Left forelimb (tissue), 1 donor: ENCODE measurements around the gene SPEG.

Experiments used
- DNase-seq: peaks from one replicate; pipeline ENCODE4 v3.0.0-alpha.2; 2018; ENCODE audit warnings: low spot score

SPEG gene

GRCh38 chr2:219533930-219534661, 99.5 kb downstream of the SPEG start:
- DNase-seq = no peak

- no peak for DNase-seq
Measured at GRCh38 chr2:219536425-219536824, 101.8 kb downstream of the SPEG start.

- no peak for DNase-seq
Measured at GRCh38 chr2:219536967-219537366, 102.3 kb downstream of the SPEG start.

GRCh38 chr2:219537657-219538488, 103.2 kb downstream of the SPEG start:
- no peak for DNase-seq

GRCh38 chr2:219538504-219538951, 103.9 kb downstream of the SPEG start:
- DNase-seq = no peak

- no peak for DNase-seq
Measured at GRCh38 chr2:219538956-219539788, 104.5 kb downstream of the SPEG start.

- no peak for DNase-seq
Measured at GRCh38 chr2:219539926-219540678, 105.5 kb downstream of the SPEG start.

- DNase-seq = no peak
Measured at GRCh38 chr2:219540784-219541504, 106.3 kb downstream of the SPEG start.

GRCh38 chr2:219541611-219542180, 107.1 kb downstream of the SPEG start:
- peak; percentile 84 for DNase-seq

GRCh38 chr2:219542931-219543595, 108.4 kb downstream of the SPEG start:
- no peak for DNase-seq

- peak; percentile 99 for DNase-seq
Measured at GRCh38 chr2:219543596-219544358, 109.1 kb downstream of the SPEG start, which contains the start of the genes CHPF and TMEM198. CHPF (minus strand) TSS chr2:219543809; CDS start chr2:219543538, 271 bp downstream. TMEM198 (plus strand) TSS chr2:219544028; CDS start chr2:219544728, 700 bp downstream.

- DNase-seq = no peak
Measured at GRCh38 chr2:219544567-219544966, 109.9 kb downstream of the SPEG start.

GRCh38 chr2:219545295-219545942, 110.8 kb downstream of the SPEG start:
- no peak for DNase-seq

GRCh38 chr2:219545943-219546352, 111.3 kb downstream of the SPEG start:
- no peak for DNase-seq

- DNase-seq = no peak
Measured at GRCh38 chr2:219547621-219548020, 113.0 kb downstream of the SPEG start.
